Measurements from ENCODE around the gene NPEPPS. TPM values are rescaled to one million over a fixed set of nuclear protein-coding genes. Genes with fewer than 3 reads are reported as not detected.

NPEPPS gene
- total RNA-seq, 2 experiments from 2014 or later = 77.3 to 80.7 TPM

DNA sequence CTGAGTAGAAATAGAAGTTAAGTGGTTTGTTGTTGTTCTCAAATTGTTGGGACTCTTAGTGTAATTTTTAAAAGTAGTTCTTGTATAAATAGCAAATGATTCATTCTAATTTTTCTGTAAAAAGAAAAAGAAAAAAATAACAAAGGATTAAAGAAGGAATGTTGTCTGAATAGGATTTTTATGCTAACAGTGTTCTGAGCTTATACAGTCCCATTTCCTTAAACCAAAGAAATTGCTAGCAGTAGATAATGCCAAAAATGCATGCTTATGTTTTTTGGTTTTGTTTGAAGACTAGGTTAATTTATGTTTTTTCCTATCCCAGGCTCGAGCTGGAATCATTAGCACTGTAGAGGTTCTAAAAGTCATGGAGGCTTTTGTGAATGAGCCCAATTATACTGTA, 74.1 kb downstream of the NPEPPS start:
- POLR2A ChIA-PET = no interaction called here
- Mint-ChIP-seq H3K27me3 (no peaks in the 10 kb centered on the region), H3K27ac (no peak overlapping the region), H3K9me3 (no peaks in the 10 kb centered on the region), H3K36me3 (ENCODE audit: low read depth) (peaks cover 82% of the 10 kb centered on the region), H3K4me1 (ENCODE audit: low read depth) (no peaks in the 10 kb centered on the region), H3K4me3 (no peak overlapping the region)
- no peaks in the 10 kb centered on the region for H3K9me3 ChIP-seq (ENCODE audit: control insufficient read depth in 1 of 2, insufficient read depth in 1 of 2, low read length in 2 of 2)
- no peak overlapping the region for H3K4me3 ChIP-seq (ENCODE audit: low read length)
- H3K36me3 ChIP-seq (ENCODE audit: insufficient read depth, low read length) = peaks cover 61% of the 10 kb centered on the region
- CTCF ChIA-PET = interaction anchor here (1.5 kb wide), 1 partner anchor 11 kb away, joined by 7 read pairs; no protein-coding TSS in a partner anchor
- DNase-seq (no peak), ATAC-seq (ENCODE audit: poor library complexity) (no peak)
- H3K27me3 ChIP-seq (ENCODE audit: control insufficient read depth in 1 of 2, insufficient read depth in 2 of 2, low read length in 2 of 2) = no peaks in the 10 kb centered on the region
- H3K27ac ChIP-seq (ENCODE audit: low read depth in 1 of 2, low read length in 2 of 2) = no peak overlapping the region
- H3K4me1 ChIP-seq (ENCODE audit: insufficient read depth, low read length) = no peaks in the 10 kb centered on the region
- intact Hi-C loops (cut with DNase I, micrococcal nuclease) = no loop called here
- TF ChIP-seq, protein P1, sequence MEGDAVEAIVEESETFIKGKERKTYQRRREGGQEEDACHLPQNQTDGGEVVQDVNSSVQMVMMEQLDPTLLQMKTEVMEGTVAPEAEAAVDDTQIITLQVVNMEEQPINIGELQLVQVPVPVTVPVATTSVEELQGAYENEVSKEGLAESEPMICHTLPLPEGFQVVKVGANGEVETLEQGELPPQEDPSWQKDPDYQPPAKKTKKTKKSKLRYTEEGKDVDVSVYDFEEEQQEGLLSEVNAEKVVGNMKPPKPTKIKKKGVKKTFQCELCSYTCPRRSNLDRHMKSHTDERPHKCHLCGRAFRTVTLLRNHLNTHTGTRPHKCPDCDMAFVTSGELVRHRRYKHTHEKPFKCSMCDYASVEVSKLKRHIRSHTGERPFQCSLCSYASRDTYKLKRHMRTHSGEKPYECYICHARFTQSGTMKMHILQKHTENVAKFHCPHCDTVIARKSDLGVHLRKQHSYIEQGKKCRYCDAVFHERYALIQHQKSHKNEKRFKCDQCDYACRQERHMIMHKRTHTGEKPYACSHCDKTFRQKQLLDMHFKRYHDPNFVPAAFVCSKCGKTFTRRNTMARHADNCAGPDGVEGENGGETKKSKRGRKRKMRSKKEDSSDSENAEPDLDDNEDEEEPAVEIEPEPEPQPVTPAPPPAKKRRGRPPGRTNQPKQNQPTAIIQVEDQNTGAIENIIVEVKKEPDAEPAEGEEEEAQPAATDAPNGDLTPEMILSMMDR (IDR thresholded peaks at IDR 0.05) = no peak

DNA sequence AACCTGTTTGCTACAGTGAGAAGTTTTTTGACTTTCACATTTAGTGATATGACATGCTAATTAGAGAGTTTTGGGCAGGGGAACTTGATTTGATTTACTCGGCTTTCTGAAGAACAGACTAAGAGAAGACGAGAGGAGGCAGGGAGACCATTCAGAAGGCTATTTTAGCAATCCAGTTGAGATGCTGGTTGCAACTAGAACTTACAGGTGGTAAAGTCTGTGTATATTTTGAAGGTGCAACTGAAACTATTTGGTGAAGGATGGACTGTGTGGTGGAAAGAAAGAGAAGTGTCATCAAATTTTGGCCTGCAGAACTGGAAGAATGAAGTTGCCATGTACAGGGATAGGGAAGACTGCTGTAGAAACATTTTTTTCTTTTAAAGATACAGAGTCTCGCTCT, 76.6 kb downstream of the NPEPPS start:
- Histone ChIP-seq H3K4me1 (ENCODE audit: insufficient read depth, low read length) (no peaks in the 10 kb centered on the region), H3K9me3 (ENCODE audit: control insufficient read depth in 1 of 2, insufficient read depth in 1 of 2, low read length in 2 of 2) (no peaks in the 10 kb centered on the region), H3K27me3 (ENCODE audit: control insufficient read depth in 1 of 2, insufficient read depth in 2 of 2, low read length in 2 of 2) (no peaks in the 10 kb centered on the region), H3K4me3 (ENCODE audit: low read length) (no peak overlapping the region), H3K27ac (ENCODE audit: low read depth in 1 of 2, low read length in 2 of 2) (no peak overlapping the region), H3K36me3 (ENCODE audit: insufficient read depth, low read length) (peaks cover 45% of the 10 kb centered on the region)
- Mint-ChIP-seq H3K9me3 (no peaks in the 10 kb centered on the region), H3K27me3 (no peaks in the 10 kb centered on the region), H3K4me1 (ENCODE audit: low read depth) (no peaks in the 10 kb centered on the region), H3K36me3 (ENCODE audit: low read depth) (peaks cover 75% of the 10 kb centered on the region), H3K4me3 (no peak overlapping the region), H3K27ac (peak overlapping the region; percentile 21)
- intact Hi-C loops (cut with DNase I, micrococcal nuclease) = no loop called here
- TF ChIP-seq, protein P1 (IDR thresholded peaks at IDR 0.05) = no peak
- ChIA-PET POLR2A (no interaction called here), CTCF (no interaction called here)
- no peak for ATAC-seq (ENCODE audit: poor library complexity)
- DNase-seq = no peak

DNA sequence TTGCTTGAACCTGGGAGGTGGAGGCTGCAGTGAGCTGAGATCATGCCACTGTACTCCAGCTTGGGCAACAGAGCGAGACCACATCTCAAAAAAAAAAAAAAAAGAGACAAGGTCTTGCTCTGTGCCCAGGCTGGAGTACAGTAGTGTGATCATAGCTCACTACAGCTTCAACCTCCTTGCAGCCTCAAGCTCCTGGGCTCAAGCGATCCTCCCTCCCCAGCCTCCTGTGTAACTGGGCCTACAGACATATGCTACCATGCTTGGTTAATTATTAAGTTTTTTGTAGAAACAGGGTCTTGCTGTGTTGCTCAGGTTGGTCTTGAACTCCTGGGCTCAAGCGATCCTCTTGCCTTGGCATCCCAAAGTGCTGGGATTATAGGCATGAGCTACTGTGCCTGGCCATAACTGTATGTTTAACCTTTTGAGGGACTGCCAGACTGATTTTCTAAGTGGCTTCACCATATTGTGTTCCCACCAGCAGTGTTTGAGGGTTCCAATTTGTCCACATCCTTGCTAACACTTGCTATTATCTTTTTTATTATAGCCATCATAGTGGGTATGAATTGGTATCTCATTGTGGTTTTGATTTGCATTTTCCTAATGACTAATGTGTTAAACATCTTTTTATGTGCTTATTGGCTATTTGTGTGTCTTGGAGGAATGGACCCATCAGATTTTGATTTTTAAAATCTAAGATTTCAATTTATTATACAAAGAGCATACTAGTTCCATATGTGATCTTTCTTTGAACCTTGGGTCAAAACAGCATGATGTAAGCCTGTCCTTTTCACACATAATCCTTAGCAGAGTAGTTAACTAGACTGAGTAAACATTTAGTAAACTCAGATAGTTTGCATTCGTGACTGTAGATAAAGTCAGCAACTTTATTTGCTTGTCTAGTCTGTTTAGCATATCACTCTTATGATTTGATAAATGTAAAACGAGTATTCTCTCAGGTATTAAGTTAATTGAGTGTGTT, 80.8 kb downstream of the NPEPPS start:
- no peaks in the 10 kb centered on the region for H3K27me3 Mint-ChIP-seq
- H3K4me1 ChIP-seq (ENCODE audit: insufficient read depth, low read length) = no peaks in the 10 kb centered on the region
- no peak overlapping the region for H3K4me3 Mint-ChIP-seq
- no peak for DNase-seq
- ATAC-seq (ENCODE audit: poor library complexity) = no peak
- CTCF ChIA-PET = no interaction called here
- no peak overlapping the region for H3K4me3 ChIP-seq (ENCODE audit: low read length)
- H3K36me3 Mint-ChIP-seq (ENCODE audit: low read depth) = peaks cover 69% of the 10 kb centered on the region
- no peaks in the 10 kb centered on the region for H3K27me3 ChIP-seq (ENCODE audit: control insufficient read depth in 1 of 2, insufficient read depth in 2 of 2, low read length in 2 of 2)
- peaks cover 45% of the 10 kb centered on the region for H3K36me3 ChIP-seq (ENCODE audit: insufficient read depth, low read length)
- H3K9me3 ChIP-seq (ENCODE audit: control insufficient read depth in 1 of 2, insufficient read depth in 1 of 2, low read length in 2 of 2) = no peaks in the 10 kb centered on the region
- H3K27ac ChIP-seq (ENCODE audit: low read depth in 1 of 2, low read length in 2 of 2) = no peak overlapping the region
- no peak overlapping the region for H3K27ac Mint-ChIP-seq
- TF ChIP-seq, protein P1 (IDR thresholded peaks at IDR 0.05) = no peak
- POLR2A ChIA-PET = no interaction called here
- H3K4me1 Mint-ChIP-seq (ENCODE audit: low read depth) = no peaks in the 10 kb centered on the region
- intact Hi-C loops (cut with DNase I, micrococcal nuclease) = loop anchor here in 1 of 2 experiments (10.0 kb wide), 1 partner anchor 667 kb away; no protein-coding TSS in a partner anchor
- H3K9me3 Mint-ChIP-seq = no peaks in the 10 kb centered on the region

All from CD4-positive, alpha-beta T cell (primary cell).